DMS53 (cell line): ENCODE data around the gene TRMT10C.
A peak's percentile ranks its signal among the peaks of the same experiment; 100 is the strongest.
"Not testable (repeated sequence)": the region's sequence is repeated elsewhere in the genome, so short reads cannot be mapped to it uniquely, and the experiment has no call there.

Experiments
- DNase-seq: peaks from one replicate; lab custom pipeline; 2025; lab: John Stamatoyannopoulos, UW

The TRMT10C gene

GRCh38 chr3:101548527-101549105 is 13.1 kb upstream of the TRMT10C start:
- DNase-seq: no peak

- no peak for DNase-seq
Observed at GRCh38 chr3:101549473-101549872, 12.2 kb upstream of the TRMT10C start.

GRCh38 chr3:101551359-101552081 is 10.1 kb upstream of the TRMT10C start:
- peak; percentile 7 for DNase-seq

- not testable (repeated sequence) for DNase-seq
Observed at GRCh38 chr3:101553381-101553780, 8.3 kb upstream of the TRMT10C start.

GRCh38 chr3:101556064-101556463 is 5.6 kb upstream of the TRMT10C start:
- no peak for DNase-seq

GRCh38 chr3:101567528-101568317 is 6.1 kb downstream of the TRMT10C start:
- no peak for DNase-seq

- DNase-seq: peak; percentile 2
Observed at GRCh38 chr3:101571028-101571895, 9.6 kb downstream of the TRMT10C start.

- DNase-seq: peak; percentile 98
Observed at GRCh38 chr3:101573449-101574387, 12.1 kb downstream of the TRMT10C start, which contains the start of gene PCNP. Gene PCNP (plus strand): TSS chr3:101574180. CDS start chr3:101574216, 36 bp downstream.

- DNase-seq: peak; percentile 70
Observed at GRCh38 chr3:101574388-101575112, 12.9 kb downstream of the TRMT10C start.

- DNase-seq: no peak
Observed at GRCh38 chr3:101577286-101577685, 15.6 kb downstream of the TRMT10C start.

- DNase-seq: no peak
Observed at GRCh38 chr3:101588616-101589015, 26.9 kb downstream of the TRMT10C start.

GRCh38 chr3:101591071-101591470 is 29.4 kb downstream of the TRMT10C start:
- no peak for DNase-seq

GRCh38 chr3:101602731-101603130 is 41.1 kb downstream of the TRMT10C start:
- DNase-seq: no peak

- DNase-seq: no peak
Observed at GRCh38 chr3:101603184-101603583, 41.5 kb downstream of the TRMT10C start.

GRCh38 chr3:101605398-101605797 is 43.7 kb downstream of the TRMT10C start:
- DNase-seq: not testable (repeated sequence)

GRCh38 chr3:101611023-101611422 is 49.4 kb downstream of the TRMT10C start:
- DNase-seq: no peak

- DNase-seq: not testable (repeated sequence)
Observed at GRCh38 chr3:101613014-101613413, 51.3 kb downstream of the TRMT10C start.

GRCh38 chr3:101615525-101615924 is 53.9 kb downstream of the TRMT10C start:
- DNase-seq: no peak
